ENCODE data around the gene ECHS1. TPM values are rescaled to one million over a fixed set of nuclear protein-coding genes. Genes with fewer than 3 reads are reported as not detected.
"Not testable (repeated sequence)": the region's sequence is repeated elsewhere in the genome, so short reads cannot be mapped to it uniquely, and the experiment has no call there.

The ECHS1 gene
- total RNA-seq, 4 donors from 2014 or later, result 64.0 to 77.7 (median 73.2) TPM

DNA sequence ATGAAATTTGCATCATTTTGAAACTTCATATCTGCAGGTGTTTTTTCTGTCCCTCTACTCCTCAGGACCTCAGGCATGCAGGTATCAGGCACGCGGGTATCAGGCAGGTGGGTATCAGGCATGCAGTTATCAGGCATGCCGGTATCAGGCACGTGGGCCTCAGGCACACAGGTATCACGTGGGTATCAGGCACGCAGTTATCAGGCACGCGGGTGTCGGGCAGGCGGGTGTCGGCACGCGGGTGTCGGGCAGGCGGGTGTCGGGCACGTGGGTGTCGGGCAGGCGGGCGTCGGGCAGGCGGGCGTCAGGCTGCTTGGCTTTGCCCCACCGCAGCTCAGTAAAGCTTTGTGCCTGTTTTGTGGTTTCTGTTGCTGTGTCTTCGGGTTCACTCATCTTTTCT is 42.6 kb upstream of the ECHS1 start:
- DNase-seq (ENCODE audit: extremely low spot score), result peak; percentile 53
- 95% methylated on average over 25 of the region's 25 CpGs for WGBS
- Histone ChIP-seq H3K27ac (replicated peaks in 1 of 4) (no peak overlapping the region), H3K4me1 (no peaks in the 10 kb centered on the region), H3K4me3 (no peak overlapping the region), H3K9me3 (peaks cover 0 to 21% (median 14%) of the 10 kb centered on the region in 4 donors), H3K36me3 (peaks cover 26 to 74% (median 59%) of the 10 kb centered on the region in 4 donors), H3K27me3 (peaks cover 0 to 4% (median 0%) of the 10 kb centered on the region in 4 donors)
- TF ChIP-seq, protein P1, sequence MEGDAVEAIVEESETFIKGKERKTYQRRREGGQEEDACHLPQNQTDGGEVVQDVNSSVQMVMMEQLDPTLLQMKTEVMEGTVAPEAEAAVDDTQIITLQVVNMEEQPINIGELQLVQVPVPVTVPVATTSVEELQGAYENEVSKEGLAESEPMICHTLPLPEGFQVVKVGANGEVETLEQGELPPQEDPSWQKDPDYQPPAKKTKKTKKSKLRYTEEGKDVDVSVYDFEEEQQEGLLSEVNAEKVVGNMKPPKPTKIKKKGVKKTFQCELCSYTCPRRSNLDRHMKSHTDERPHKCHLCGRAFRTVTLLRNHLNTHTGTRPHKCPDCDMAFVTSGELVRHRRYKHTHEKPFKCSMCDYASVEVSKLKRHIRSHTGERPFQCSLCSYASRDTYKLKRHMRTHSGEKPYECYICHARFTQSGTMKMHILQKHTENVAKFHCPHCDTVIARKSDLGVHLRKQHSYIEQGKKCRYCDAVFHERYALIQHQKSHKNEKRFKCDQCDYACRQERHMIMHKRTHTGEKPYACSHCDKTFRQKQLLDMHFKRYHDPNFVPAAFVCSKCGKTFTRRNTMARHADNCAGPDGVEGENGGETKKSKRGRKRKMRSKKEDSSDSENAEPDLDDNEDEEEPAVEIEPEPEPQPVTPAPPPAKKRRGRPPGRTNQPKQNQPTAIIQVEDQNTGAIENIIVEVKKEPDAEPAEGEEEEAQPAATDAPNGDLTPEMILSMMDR (IDR thresholded peaks at IDR 0.05), result no peak
- TF ChIP-seq EP300 (IDR thresholded peaks at IDR 0.05) (no peak), POLR2AphosphoS5 (IDR thresholded peaks at IDR 0.05) (no peak), POLR2A (IDR thresholded peaks at IDR 0.05; ENCODE audit: low read depth) (no peak)
- intact Hi-C loops (cut with DNase I), result no loop called here

DNA sequence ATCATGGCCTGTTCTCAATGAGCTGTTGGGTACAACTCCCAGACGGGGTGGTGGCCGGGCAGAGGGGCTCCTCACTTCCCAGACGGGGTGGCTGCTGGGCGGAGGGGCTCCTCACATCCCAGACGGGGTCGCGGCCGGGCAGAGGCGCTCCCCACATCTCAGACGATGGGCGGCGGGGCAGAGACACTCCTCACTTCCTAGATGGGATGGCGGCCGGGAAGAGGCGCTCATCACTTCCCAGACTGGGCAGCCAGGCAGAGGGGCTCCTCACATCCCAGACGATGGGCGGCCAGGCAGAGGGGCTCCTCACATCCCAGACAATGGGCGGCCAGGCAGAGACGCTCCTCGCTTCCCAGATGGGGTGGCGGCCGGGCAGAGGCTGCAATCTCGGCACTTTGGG is 41.2 kb upstream of the ECHS1 start:
- H3K27me3 ChIP-seq; intact Hi-C loops (cut with DNase I); DNase-seq (ENCODE audit: extremely low spot score); H3K27ac ChIP-seq (replicated peaks in 1 of 4); H3K4me3 ChIP-seq; H3K4me1 ChIP-seq: not testable (repeated sequence)
- 99% methylated on average over 9 of the region's 23 CpGs for WGBS
- Histone ChIP-seq H3K9me3 (peaks cover 0 to 24% (median 15%) of the 10 kb centered on the region in 4 donors), H3K36me3 (peaks cover 26 to 74% (median 56%) of the 10 kb centered on the region in 4 donors)

DNA sequence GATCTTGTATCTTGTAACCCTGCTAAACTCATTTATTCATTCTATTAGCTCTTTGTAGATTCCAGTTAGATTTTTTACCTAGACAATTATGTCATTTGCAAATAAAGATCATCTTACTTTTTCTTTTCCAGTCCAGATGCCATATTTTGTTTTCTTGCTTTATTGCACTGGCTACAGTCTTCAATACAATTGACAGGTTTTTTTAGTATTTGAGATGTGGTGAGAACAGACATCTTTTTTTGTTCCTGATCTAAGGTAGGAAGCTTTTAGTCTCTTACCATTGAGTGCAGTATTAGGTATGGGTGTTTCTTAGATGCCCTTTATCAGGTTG is 39.2 kb upstream of the ECHS1 start:
- Histone ChIP-seq H3K27me3 (no peaks in the 10 kb centered on the region), H3K27ac (replicated peaks in 1 of 4) (no peak overlapping the region), H3K36me3 (peaks cover 22 to 71% (median 48%) of the 10 kb centered on the region in 4 donors), H3K4me1 (no peaks in the 10 kb centered on the region), H3K9me3 (peaks cover 0 to 24% (median 15%) of the 10 kb centered on the region in 4 donors), H3K4me3 (no peak overlapping the region)
- no peak for DNase-seq (ENCODE audit: extremely low spot score)
- intact Hi-C loops (cut with DNase I), result no loop called here
- TF ChIP-seq EP300 (IDR thresholded peaks at IDR 0.05) (no peak), POLR2AphosphoS5 (IDR thresholded peaks at IDR 0.05) (no peak), POLR2A (IDR thresholded peaks at IDR 0.05; ENCODE audit: low read depth) (no peak)
- TF ChIP-seq, protein P1 (IDR thresholded peaks at IDR 0.05), result no peak

DNA sequence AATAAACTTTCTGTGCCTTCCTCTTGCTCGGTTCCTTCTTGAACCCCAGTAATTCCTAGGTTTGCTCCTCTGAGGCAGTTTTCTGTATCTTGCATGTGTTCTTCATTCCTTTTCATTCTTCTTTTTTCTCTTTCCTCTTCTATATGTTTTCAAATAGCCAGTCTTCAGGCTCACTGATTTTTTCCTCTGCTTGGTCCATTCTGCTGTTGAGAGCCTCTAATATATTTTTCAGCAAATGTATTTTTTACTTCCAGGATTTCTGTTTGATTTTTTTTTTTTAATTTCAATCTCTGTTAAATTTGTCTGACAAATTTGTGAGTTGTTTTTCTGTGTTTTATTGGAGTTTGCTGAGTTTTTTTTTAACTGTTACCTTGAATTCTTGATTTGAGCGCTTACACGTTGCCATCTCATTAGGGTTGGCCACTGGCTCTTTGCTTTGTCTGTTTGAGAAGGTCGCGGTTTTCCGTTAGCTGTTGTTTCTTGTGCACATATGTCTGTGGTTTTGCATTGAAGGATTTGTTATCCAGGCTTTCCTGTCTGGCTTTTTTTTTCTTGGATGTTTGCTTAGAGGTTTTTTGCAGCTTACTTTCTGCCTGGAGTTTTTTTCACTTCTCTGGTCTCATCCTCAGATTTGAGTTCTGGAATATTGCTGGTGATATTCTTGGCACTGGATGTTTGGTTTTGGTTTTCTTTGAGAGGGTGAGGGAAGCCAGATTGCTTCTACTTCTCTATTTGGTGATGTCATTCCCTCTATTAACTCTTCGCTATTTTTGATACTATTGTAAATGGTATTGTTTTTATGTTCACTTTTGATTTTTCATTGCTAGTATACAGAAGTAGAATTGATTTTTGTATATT is 38.6 kb upstream of the ECHS1 start:
- TF ChIP-seq, protein P1 (IDR thresholded peaks at IDR 0.05), result no peak
- TF ChIP-seq POLR2AphosphoS5 (IDR thresholded peaks at IDR 0.05), result no peak

DNA sequence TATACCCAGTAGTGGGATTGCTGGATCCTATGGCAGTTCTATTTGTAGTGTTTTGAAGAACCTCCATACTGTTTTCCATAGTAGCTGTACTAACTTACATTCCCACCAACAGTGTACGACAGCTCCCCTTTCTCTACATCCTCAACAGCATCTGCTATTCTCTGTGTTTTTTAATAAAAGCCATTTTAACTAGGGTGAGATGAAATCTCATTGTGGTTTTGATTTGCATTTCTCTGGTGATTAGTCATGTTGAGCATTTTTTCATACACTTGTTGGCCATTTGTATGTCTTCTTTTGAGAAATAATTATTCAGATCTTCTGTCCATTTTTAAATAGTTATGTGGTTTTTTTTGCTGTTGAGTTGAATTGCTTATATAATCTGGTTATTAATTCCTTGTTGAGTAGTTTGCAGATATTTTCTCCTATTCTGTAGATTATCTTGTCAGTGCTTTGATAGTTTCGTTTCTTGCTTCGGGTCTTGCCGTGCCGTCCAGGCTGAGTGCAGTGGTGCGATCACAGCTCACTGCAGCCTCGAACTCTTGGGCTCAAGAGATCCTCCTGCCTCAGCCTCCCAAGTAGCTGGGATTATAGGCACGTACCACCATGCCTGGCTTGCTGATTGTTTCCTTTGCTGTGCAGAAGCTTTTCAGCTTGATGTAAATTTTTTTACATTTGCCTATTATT is 32.8 kb upstream of the ECHS1 start:
- Histone ChIP-seq H3K4me1 (no peaks in the 10 kb centered on the region), H3K36me3 (peaks cover 39 to 87% (median 64%) of the 10 kb centered on the region in 4 donors), H3K4me3 (no peak overlapping the region), H3K27me3 (no peaks in the 10 kb centered on the region), H3K27ac (replicated peaks in 1 of 4) (no peak overlapping the region), H3K9me3 (peaks cover 0 to 5% (median 2%) of the 10 kb centered on the region in 4 donors)
- intact Hi-C loops (cut with DNase I), result no loop called here
- WGBS, result 95% methylated on average over 8 of the region's 8 CpGs
- DNase-seq (ENCODE audit: extremely low spot score), result no peak
- TF ChIP-seq POLR2AphosphoS5 (IDR thresholded peaks at IDR 0.05) (no peak), EP300 (IDR thresholded peaks at IDR 0.05) (no peak), POLR2A (IDR thresholded peaks at IDR 0.05; ENCODE audit: low read depth) (no peak)
- TF ChIP-seq, protein P1 (IDR thresholded peaks at IDR 0.05), result no peak

More for the DNA sequence above, 38.6 kb upstream of the ECHS1 start:
- Histone ChIP-seq H3K9me3 (peaks cover 0 to 24% (median 15%) of the 10 kb centered on the region in 4 donors), H3K27me3 (no peaks in the 10 kb centered on the region), H3K4me1 (no peaks in the 10 kb centered on the region), H3K27ac (replicated peaks in 1 of 4) (no peak overlapping the region), H3K4me3 (no peak overlapping the region), H3K36me3 (peaks cover 22 to 74% (median 51%) of the 10 kb centered on the region in 4 donors)
- 98% methylated on average over 7 of the region's 7 CpGs for WGBS
- intact Hi-C loops (cut with DNase I), result no loop called here
- no peak for DNase-seq (ENCODE audit: extremely low spot score)

Measured in esophagus muscularis mucosa (tissue), 4 donors.